ENCODE measurements around the gene VDR.
A peak's percentile ranks its signal among the peaks of the same experiment; 100 is the strongest.

The VDR gene

GRCh38 chr12:47824198-47824597 is 80.6 kb downstream of the VDR start:
- TF ChIP-seq CTCF (IDR thresholded peaks at IDR 0.05; ENCODE audit: extremely low read depth, missing control alignments): no peak

GRCh38 chr12:47823422-47824086 is 81.2 kb downstream of the VDR start:
- DNase-seq (ENCODE audit: low spot score): no peak
- no peak for TF ChIP-seq CTCF (IDR thresholded peaks at IDR 0.05; ENCODE audit: extremely low read depth, missing control alignments)

More at GRCh38 chr12:47824198-47824597, 80.6 kb downstream of the VDR start:
- DNase-seq (ENCODE audit: low spot score): no peak

- no peak for TF ChIP-seq CTCF (IDR thresholded peaks at IDR 0.05; ENCODE audit: extremely low read depth, missing control alignments)
Measured at GRCh38 chr12:47822863-47823262, 81.9 kb downstream of the VDR start.

GRCh38 chr12:47822401-47822800 is 82.4 kb downstream of the VDR start:
- DNase-seq (ENCODE audit: low spot score): no peak
- TF ChIP-seq CTCF (IDR thresholded peaks at IDR 0.05; ENCODE audit: extremely low read depth, missing control alignments): no peak

More at GRCh38 chr12:47822863-47823262, 81.9 kb downstream of the VDR start:
- no peak for DNase-seq (ENCODE audit: low spot score)

- no peak for DNase-seq (ENCODE audit: low spot score)
- TF ChIP-seq CTCF (IDR thresholded peaks at IDR 0.05; ENCODE audit: extremely low read depth, missing control alignments): no peak
Measured at GRCh38 chr12:47821346-47821706, 83.5 kb downstream of the VDR start.

GRCh38 chr12:47820631-47821345 is 84.0 kb downstream of the VDR start:
- no peak for DNase-seq (ENCODE audit: low spot score)
- TF ChIP-seq CTCF (IDR thresholded peaks at IDR 0.05; ENCODE audit: extremely low read depth, missing control alignments): no peak

GRCh38 chr12:47819896-47820630 is 84.7 kb downstream of the VDR start, which contains the start of gene HDAC7:
HDAC7 (minus strand) TSS chr12:47819903; CDS start chr12:47819785, 118 bp downstream.
- DNase-seq (ENCODE audit: low spot score): peak; percentile 90
- peak; percentile 1 for TF ChIP-seq CTCF (IDR thresholded peaks at IDR 0.05; ENCODE audit: extremely low read depth, missing control alignments)
